ENCODE results near the gene ANO10. TPM values are rescaled to one million over a fixed set of nuclear protein-coding genes. Genes with fewer than 3 reads are reported as not detected.

The ANO10 gene
- total and polyA plus RNA-seq, 8 donors = 30.3 to 52.2 (median 35.4) TPM

- no peaks in the 10 kb centered on the region for H3K9me3 ChIP-seq
- no peak for ATAC-seq
- TF ChIP-seq CTCF (IDR thresholded peaks at IDR 0.05) = no peak
- no peaks in the 10 kb centered on the region for H3K4me1 ChIP-seq
- H3K27me3 ChIP-seq = no peaks in the 10 kb centered on the region
- no peak overlapping the region for H3K27ac ChIP-seq
- DNase-seq = no peak
- no peak overlapping the region for H3K4me3 ChIP-seq
- no peaks in the 10 kb centered on the region for H3K36me3 ChIP-seq
- intact Hi-C loops (cut with DNase I) = no loop called here
These were observed 176.0 kb downstream of the ANO10 start for GRCh38 chr3:43445820-43446219.

DNA sequence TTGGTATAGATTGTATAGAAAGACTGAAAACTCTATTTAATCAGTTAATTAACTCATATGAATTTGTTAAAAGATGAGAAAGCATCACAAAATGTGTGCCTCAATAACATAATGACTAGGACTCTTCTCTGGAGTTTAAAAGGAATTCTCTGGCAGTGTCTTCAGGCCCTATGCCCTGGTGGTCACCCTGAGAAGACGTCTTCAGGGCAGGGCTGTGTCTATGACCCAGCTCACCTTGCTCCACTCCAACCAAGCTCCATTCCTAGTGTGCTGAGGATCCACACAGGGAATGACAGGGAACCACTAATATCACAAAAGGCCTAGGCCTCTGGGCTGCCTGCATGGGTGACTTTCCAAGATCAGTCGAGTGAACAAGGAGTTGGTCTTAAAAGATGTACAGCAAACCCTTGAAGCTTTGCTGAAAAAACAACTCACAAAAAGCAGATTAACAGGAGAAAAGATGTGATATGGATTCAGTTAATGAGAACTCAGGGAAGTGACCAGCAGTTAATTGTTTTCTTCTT, 178.9 kb downstream of the ANO10 start:
- intact Hi-C loops (cut with DNase I) = no loop called here
- H3K9me3 ChIP-seq = peaks cover 0 to 10% of the 10 kb centered on the region in 2 donors
- H3K4me3 ChIP-seq = no peak overlapping the region
- DNase-seq (no peak), ATAC-seq (no peak)
- no peaks in the 10 kb centered on the region for H3K36me3 ChIP-seq
- no peak for TF ChIP-seq CTCF (IDR thresholded peaks at IDR 0.05)
- H3K27ac ChIP-seq = no peak overlapping the region
- H3K4me1 ChIP-seq = no peaks in the 10 kb centered on the region
- no peaks in the 10 kb centered on the region for H3K27me3 ChIP-seq

GRCh38 chr3:43436507-43437140, 185.2 kb downstream of the ANO10 start:
- DNase-seq (no peak), ATAC-seq (no peak)
- H3K4me1 ChIP-seq = no peaks in the 10 kb centered on the region
- no peaks in the 10 kb centered on the region for H3K27me3 ChIP-seq
- TF ChIP-seq CTCF (IDR thresholded peaks at IDR 0.05) = no peak
- no peak overlapping the region for H3K4me3 ChIP-seq
- H3K9me3 ChIP-seq = peaks cover 0 to 14% of the 10 kb centered on the region in 2 donors
- H3K36me3 ChIP-seq = no peaks in the 10 kb centered on the region
- intact Hi-C loops (cut with DNase I) = no loop called here
- H3K27ac ChIP-seq = no peak overlapping the region

DNA sequence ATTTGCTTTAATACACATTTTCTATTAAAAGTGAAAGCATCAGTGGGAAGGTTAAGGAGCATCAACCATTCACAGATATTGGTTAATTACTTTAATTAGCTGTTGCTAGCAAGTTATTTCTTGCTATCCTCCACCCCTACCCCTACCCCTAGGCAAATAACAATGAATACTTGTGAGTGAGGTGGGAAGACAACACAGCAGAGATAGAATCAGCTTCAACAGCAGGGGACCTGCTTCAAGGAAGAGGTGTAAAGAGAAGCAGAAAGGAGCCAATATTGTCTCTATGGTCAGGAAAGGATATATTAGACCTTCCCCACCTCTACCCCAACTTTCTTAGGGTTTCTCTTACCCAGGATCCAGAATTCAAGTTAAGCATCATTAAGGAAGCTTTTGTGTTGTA, 186.1 kb downstream of the ANO10 start:
- Histone ChIP-seq H3K4me1 (no peaks in the 10 kb centered on the region), H3K4me3 (no peak overlapping the region), H3K36me3 (no peaks in the 10 kb centered on the region), H3K27me3 (no peaks in the 10 kb centered on the region), H3K9me3 (peaks cover 0 to 14% of the 10 kb centered on the region in 2 donors), H3K27ac (no peak overlapping the region)
- ATAC-seq = no peak
- intact Hi-C loops (cut with DNase I) = no loop called here
- TF ChIP-seq CTCF (IDR thresholded peaks at IDR 0.05) = no peak
- no peak for DNase-seq

GRCh38 chr3:43434431-43434830, 187.4 kb downstream of the ANO10 start:
- Histone ChIP-seq H3K36me3 (no peaks in the 10 kb centered on the region), H3K27ac (no peak overlapping the region), H3K4me1 (no peaks in the 10 kb centered on the region), H3K4me3 (no peak overlapping the region), H3K9me3 (peaks cover 0 to 14% of the 10 kb centered on the region in 2 donors), H3K27me3 (no peaks in the 10 kb centered on the region)
- intact Hi-C loops (cut with DNase I) = no loop called here
- no peak for TF ChIP-seq CTCF (IDR thresholded peaks at IDR 0.05)
- ATAC-seq (no peak), DNase-seq (no peak)

Data from left lung (tissue), 10 donors.